IMR-90 (cell line): ENCODE results near the gene TMEM131L. TPM values are rescaled to one million over a fixed set of nuclear protein-coding genes. Genes with fewer than 3 reads are reported as not detected.

ENCODE experiments used
- ATAC-seq: fragments of 200-7000 bp; cut with Tn5 transposase; 2 replicates; pipeline ENCODE4 v1.9.1; 2020; ENCODE audit warnings: low read depth, mild to moderate bottlenecking, moderate library complexity
- BruUV-seq: library from RNA; stranded (reverse); fragments of 400-500 nt; replicated peaks from 2 replicates; lab custom pipeline; 2021; lab: Mats Ljungman, UMichigan
- CTCF ChIA-PET: fragments of 300-600 bp; formaldehyde crosslinking; extraction: SDS; loops from one replicate; lab custom pipeline; 2021; ENCODE audit warnings: antibody characterized with exemption; lab: Yijun Ruan, JAX
- POLR2A ChIA-PET: fragments of 300-600 bp; sonication (Branson Sonifier 250); formaldehyde crosslinking; loops from one replicate; lab custom pipeline; 2022; ENCODE audit warnings: antibody characterized with exemption; ENCODE audit not compliant: unreplicated experiment; lab: Charles Lee
- DNase-seq: peaks from one replicate; pipeline ENCODE4 v3.0.0; 2013
- H2AFZ ChIP-seq: replicated peaks from 2 replicates; pipeline ENCODE3; 2013; ENCODE audit warnings: low read length, mild to moderate bottlenecking; ENCODE audit not compliant: poor library complexity
- H2AK5ac ChIP-seq: 2 replicates; pipeline ENCODE4 v1.6.1; 2013; ENCODE audit warnings: low read depth, low read length, inconsistent platforms
- H2AK9ac ChIP-seq: replicated peaks from 2 replicates; pipeline ENCODE3; 2013; ENCODE audit warnings: mild to moderate bottlenecking, low read depth, low read length, moderate library complexity; ENCODE audit not compliant: poor library complexity
- H2BK120ac ChIP-seq: 2 replicates; pipeline ENCODE4 v1.6.1; 2013; ENCODE audit warnings: low read depth, low read length, inconsistent platforms
- H2BK15ac ChIP-seq: 3 replicates; pipeline ENCODE4 v1.6.1; 2013; ENCODE audit warnings: low read depth, low read length, inconsistent platforms
- H2BK20ac ChIP-seq: 2 replicates; pipeline ENCODE4 v1.6.1; 2013; ENCODE audit warnings: low read depth, mild to moderate bottlenecking, inconsistent platforms, low read length, moderate library complexity
- H2BK5ac ChIP-seq: 2 replicates; pipeline ENCODE4 v1.6.1; 2013; ENCODE audit warnings: mild to moderate bottlenecking, low read depth, low read length, inconsistent platforms; ENCODE audit not compliant: poor library complexity, severe bottlenecking
- H3K14ac ChIP-seq: replicated peaks from 2 replicates; pipeline ENCODE4 v1.6.1; 2013; ENCODE audit warnings: low read depth, low read length, inconsistent platforms
- H3K18ac ChIP-seq: 2 replicates; pipeline ENCODE4 v1.6.1; 2013; ENCODE audit warnings: low read depth, low read length, control low read depth
- H3K23ac ChIP-seq: 2 replicates; pipeline ENCODE4 v1.6.1; 2013; ENCODE audit warnings: low read depth, low read length, inconsistent platforms
- H3K27ac ChIP-seq: 2 replicates; pipeline ENCODE4 v1.5.1; 2013; ENCODE audit warnings: mild to moderate bottlenecking, control low read depth, low read length; ENCODE audit not compliant: insufficient read depth
- H3K27me3 ChIP-seq: 2 replicates; pipeline ENCODE4 v1.6.1; 2013; ENCODE audit warnings: low read length; ENCODE audit not compliant: control insufficient read depth, insufficient read depth
- H3K36me3 ChIP-seq: 2 replicates; pipeline ENCODE4 v1.6.1; 2013; ENCODE audit warnings: low read length, mixed read lengths; ENCODE audit not compliant: control insufficient read depth, insufficient read depth
- H3K4ac ChIP-seq: 2 replicates; pipeline ENCODE4 v1.6.1; 2013; ENCODE audit warnings: low read depth, low read length, inconsistent platforms
- H3K4me1 ChIP-seq: 2 replicates; pipeline ENCODE4 v1.6.1; 2013; ENCODE audit warnings: low read length, mixed read lengths; ENCODE audit not compliant: control insufficient read depth, insufficient read depth
- H3K4me2 ChIP-seq: 2 replicates; pipeline ENCODE4 v1.6.1; 2013; ENCODE audit warnings: low read depth, mild to moderate bottlenecking, control low read depth, low read length, moderate library complexity
- H3K4me3 ChIP-seq: 2 replicates; pipeline ENCODE4 v1.5.1; 2013; ENCODE audit warnings: low read depth, mild to moderate bottlenecking, control low read depth, low read length, moderate library complexity; ENCODE audit not compliant: insufficient read depth
- H3K56ac ChIP-seq: 2 replicates; pipeline ENCODE4 v1.6.1; 2013; ENCODE audit warnings: low read length, inconsistent platforms; ENCODE audit not compliant: insufficient read depth; ENCODE audit errors: extremely low read depth
- H3K79me1 ChIP-seq, 2 experiments: 2 replicates each; pipeline ENCODE4 v1.6.1; 2013; ENCODE audit warnings: low read length in 2 of 2, inconsistent platforms in 1 of 2, low read depth in 1 of 2
- H3K9ac ChIP-seq: 2 replicates; pipeline ENCODE4 v1.6.1; 2013; ENCODE audit warnings: low read depth, low read length, control low read depth
- H3K9me1 ChIP-seq: 2 replicates; pipeline ENCODE4 v1.6.1; 2013; ENCODE audit warnings: low read length, inconsistent platforms; ENCODE audit not compliant: insufficient read depth
- H3K9me3 ChIP-seq: 2 replicates; pipeline ENCODE4 v1.6.1; 2013; ENCODE audit warnings: low read length; ENCODE audit not compliant: control insufficient read depth, insufficient read depth
- H4K20me1 ChIP-seq: 2 replicates; pipeline ENCODE4 v1.6.1; 2013; ENCODE audit warnings: low read length, inconsistent platforms; ENCODE audit not compliant: insufficient read depth
- H4K5ac ChIP-seq: 2 replicates; pipeline ENCODE4 v1.6.1; 2013; ENCODE audit warnings: mild to moderate bottlenecking, low read depth, low read length, control low read depth
- H4K8ac ChIP-seq, 2 experiments: 2 replicates each; pipeline ENCODE4 v1.6.1; 2013; ENCODE audit warnings: low read depth in 2 of 2, low read length in 2 of 2, control low read depth in 1 of 2, inconsistent platforms in 1 of 2
- H4K91ac ChIP-seq: 2 replicates; pipeline ENCODE4 v1.6.1; 2013; ENCODE audit warnings: low read depth, low read length, inconsistent platforms; ENCODE audit not compliant: insufficient read depth
- BHLHE40 ChIP-seq: fragments of 150-350 bp; IDR thresholded peaks from 2 replicates; pipeline ENCODE4 v1.6.1; 2016; ENCODE audit warnings: mild to moderate bottlenecking, low read depth, low read length
- CHD1 ChIP-seq: IDR thresholded peaks from 2 replicates; pipeline ENCODE4 v1.6.1; 2012; ENCODE audit warnings: low read depth, low read length, improper control_type of control experiment
- MAFK ChIP-seq: IDR thresholded peaks from 2 replicates; pipeline ENCODE4 v1.6.1; 2012; ENCODE audit warnings: low read depth, low read length, improper control_type of control experiment
- MAZ ChIP-seq: IDR thresholded peaks from 2 replicates; pipeline ENCODE4 v1.6.1; 2012; ENCODE audit warnings: low read depth, mild to moderate bottlenecking, low read length, improper control_type of control experiment, moderate library complexity, borderline replicate concordance
- MXI1 ChIP-seq: IDR thresholded peaks from 2 replicates; pipeline ENCODE4 v1.6.1; 2012; ENCODE audit warnings: low read depth, mild to moderate bottlenecking, low read length, moderate library complexity, borderline replicate concordance
- POLR2A ChIP-seq: IDR thresholded peaks from 2 replicates; pipeline ENCODE4 v1.6.1; 2012; ENCODE audit warnings: mild to moderate bottlenecking, low read depth, low read length
- RAD21 ChIP-seq: IDR thresholded peaks from 2 replicates; pipeline ENCODE4 v1.6.1; 2012; ENCODE audit warnings: low read length, improper control_type of control experiment
- RFX5 ChIP-seq: IDR thresholded peaks from 2 replicates; pipeline ENCODE4 v1.8.0; 2012; ENCODE audit warnings: low read depth, mild to moderate bottlenecking, low read length, moderate library complexity
- WGBS, 2 experiments: methylation state at CpG; one replicate each; pipeline versions ENCODE4 v1.1.5 to v1.1.7; 2013; ENCODE audit warnings: missing lambda C conversion rate in 2 of 2; ENCODE audit not compliant: insufficient read length in 1 of 2; ENCODE audit errors: extremely low coverage in 2 of 2; 5-methylcytosine and 5-hydroxymethylcytosine counted together
- dilution Hi-C: fragments of 300-500 bp; cut with HindIII; formaldehyde crosslinking; loops from one replicate; pipeline ENCODE4 v1.14.3; 2018; ENCODE audit warnings: low sequenced_read_pairs; ENCODE audit not compliant: unreplicated experiment
- in situ Hi-C: fragments of 300-500 bp; cut with MboI; formaldehyde crosslinking; loops from 3 replicates; pipeline ENCODE4 v1.14.3; 2019; ENCODE audit warnings: low sequenced_read_pairs, inconsistent platforms, mixed read lengths
- intact Hi-C: fragments of 100-400 bp; cut with micrococcal nuclease; formaldehyde crosslinking; loops from 2 replicates; pipeline ENCODE4 v1.10.0; 2022
- polyA plus RNA-seq, 3 experiments: library from polyadenylated mRNA; depleted of rRNA; stranded (reverse); fragments of >200 nt; gene quantifications; 2 replicates each; pipeline ENCODE4 v1.2.3, GENCODE V29; 2012; ENCODE audit warnings: low replicate concordance in 1 of 3
- total RNA-seq: library from RNA; depleted of rRNA; stranded (reverse); fragments of >200 nt; gene quantifications from 2 replicates; pipeline ENCODE4 v1.2.3, GENCODE V29; 2012
- TF ChIP-seq, protein P1 (sequence below): conservative IDR thresholded peaks from 2 replicates; pipeline ENCODE4 v1.5.1; 2012; ENCODE audit warnings: mild to moderate bottlenecking, low read depth, low read length, improper control_type of control experiment
- TF ChIP-seq, protein P2 (sequence below): fragments of 150-350 bp; IDR thresholded peaks from 2 replicates; pipeline ENCODE4 v1.6.1; 2016; ENCODE audit warnings: low read depth, mild to moderate bottlenecking, low read length, moderate library complexity, borderline replicate concordance
- TF ChIP-seq, protein P3 (sequence below): fragments of 150-350 bp; IDR thresholded peaks from 2 replicates; pipeline ENCODE4 v1.6.1; 2017; ENCODE audit warnings: mild to moderate bottlenecking, antibody characterized with exemption, low read length, low read depth

TMEM131L gene
- total and polyA plus RNA-seq, 2 of the 4 experiments (the other 2 are of a cell fraction), result 8.4 to 23.8 TPM

DNA sequence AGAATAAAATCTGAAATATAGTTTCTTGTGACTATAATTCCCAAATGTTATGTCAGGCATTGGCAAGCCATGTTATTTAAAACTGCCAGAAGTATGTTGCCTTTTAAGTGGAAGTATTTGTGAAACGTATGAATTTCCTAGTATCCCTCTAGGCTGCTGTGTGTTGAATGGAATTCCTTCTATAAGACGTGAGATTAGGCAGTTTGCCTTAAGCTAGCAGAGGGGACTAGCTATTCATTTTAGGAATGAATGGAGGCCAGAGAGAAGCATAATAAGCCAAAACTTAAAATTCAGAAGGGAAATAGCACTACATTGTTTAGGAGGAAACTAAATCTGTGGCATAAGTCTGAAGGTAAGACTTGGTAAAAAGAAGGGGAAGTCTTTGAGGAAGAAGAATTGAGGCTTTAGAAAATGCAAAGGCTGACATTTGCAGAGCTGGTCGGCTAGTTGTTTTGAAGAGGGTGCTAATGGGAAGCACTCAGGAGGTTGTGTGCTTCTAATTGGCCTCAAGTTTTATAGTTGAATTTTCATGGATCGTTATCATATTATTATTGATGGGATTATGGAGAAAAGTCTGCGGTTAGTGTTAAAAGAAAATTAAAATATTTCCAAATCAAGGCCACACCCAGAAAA, 57.1 kb downstream of the TMEM131L start:
- dilution Hi-C loops, result no loop called here
- Histone ChIP-seq H3K18ac (no peak overlapping the region; the same call in 1 of the 2 replicates), H4K91ac (no peak overlapping the region), H4K5ac (peak overlapping the region; percentile 42; the same call in 1 of the 2 replicates), H2BK20ac (no peak overlapping the region), H3K9ac (no peak overlapping the region), H2BK120ac (no peak overlapping the region), H3K79me1 (peaks cover 9 to 15% of the 10 kb centered on the region in 2 experiments; a peak in 1 of 4 replicates), H3K14ac (no peak overlapping the region), H3K27ac (no peak overlapping the region), H2BK5ac (no peak overlapping the region), H2AK9ac (no peak overlapping the region), H2AFZ (no peak overlapping the region), H3K4me1 (peaks cover 6% of the 10 kb centered on the region), H3K9me3 (no peaks in the 10 kb centered on the region; the same call in 1 of the 2 replicates), H2BK15ac (no peak overlapping the region), H3K23ac (no peak overlapping the region), H3K36me3 (no peaks in the 10 kb centered on the region), H3K4ac (no peak overlapping the region), H3K9me1 (no peaks in the 10 kb centered on the region), H4K8ac (no peak overlapping the region), H3K56ac (no peak overlapping the region), H3K4me2 (peak overlapping the region; percentile 42; the same call in 1 of the 2 replicates), H4K20me1 (no peaks in the 10 kb centered on the region), H3K27me3 (no peaks in the 10 kb centered on the region), H2AK5ac (no peak overlapping the region), H3K4me3 (no peak overlapping the region)
- no peak for TF ChIP-seq BHLHE40
- no peak for TF ChIP-seq MXI1
- TF ChIP-seq MAZ, result no peak
- TF ChIP-seq RAD21, result no peak
- TF ChIP-seq, protein P1, sequence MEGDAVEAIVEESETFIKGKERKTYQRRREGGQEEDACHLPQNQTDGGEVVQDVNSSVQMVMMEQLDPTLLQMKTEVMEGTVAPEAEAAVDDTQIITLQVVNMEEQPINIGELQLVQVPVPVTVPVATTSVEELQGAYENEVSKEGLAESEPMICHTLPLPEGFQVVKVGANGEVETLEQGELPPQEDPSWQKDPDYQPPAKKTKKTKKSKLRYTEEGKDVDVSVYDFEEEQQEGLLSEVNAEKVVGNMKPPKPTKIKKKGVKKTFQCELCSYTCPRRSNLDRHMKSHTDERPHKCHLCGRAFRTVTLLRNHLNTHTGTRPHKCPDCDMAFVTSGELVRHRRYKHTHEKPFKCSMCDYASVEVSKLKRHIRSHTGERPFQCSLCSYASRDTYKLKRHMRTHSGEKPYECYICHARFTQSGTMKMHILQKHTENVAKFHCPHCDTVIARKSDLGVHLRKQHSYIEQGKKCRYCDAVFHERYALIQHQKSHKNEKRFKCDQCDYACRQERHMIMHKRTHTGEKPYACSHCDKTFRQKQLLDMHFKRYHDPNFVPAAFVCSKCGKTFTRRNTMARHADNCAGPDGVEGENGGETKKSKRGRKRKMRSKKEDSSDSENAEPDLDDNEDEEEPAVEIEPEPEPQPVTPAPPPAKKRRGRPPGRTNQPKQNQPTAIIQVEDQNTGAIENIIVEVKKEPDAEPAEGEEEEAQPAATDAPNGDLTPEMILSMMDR, result no peak
- TF ChIP-seq MAFK, result no peak
- TF ChIP-seq POLR2A, result no peak
- TF ChIP-seq, protein P2, sequence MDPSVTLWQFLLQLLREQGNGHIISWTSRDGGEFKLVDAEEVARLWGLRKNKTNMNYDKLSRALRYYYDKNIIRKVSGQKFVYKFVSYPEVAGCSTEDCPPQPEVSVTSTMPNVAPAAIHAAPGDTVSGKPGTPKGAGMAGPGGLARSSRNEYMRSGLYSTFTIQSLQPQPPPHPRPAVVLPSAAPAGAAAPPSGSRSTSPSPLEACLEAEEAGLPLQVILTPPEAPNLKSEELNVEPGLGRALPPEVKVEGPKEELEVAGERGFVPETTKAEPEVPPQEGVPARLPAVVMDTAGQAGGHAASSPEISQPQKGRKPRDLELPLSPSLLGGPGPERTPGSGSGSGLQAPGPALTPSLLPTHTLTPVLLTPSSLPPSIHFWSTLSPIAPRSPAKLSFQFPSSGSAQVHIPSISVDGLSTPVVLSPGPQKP, result no peak
- TF ChIP-seq, protein P3, sequence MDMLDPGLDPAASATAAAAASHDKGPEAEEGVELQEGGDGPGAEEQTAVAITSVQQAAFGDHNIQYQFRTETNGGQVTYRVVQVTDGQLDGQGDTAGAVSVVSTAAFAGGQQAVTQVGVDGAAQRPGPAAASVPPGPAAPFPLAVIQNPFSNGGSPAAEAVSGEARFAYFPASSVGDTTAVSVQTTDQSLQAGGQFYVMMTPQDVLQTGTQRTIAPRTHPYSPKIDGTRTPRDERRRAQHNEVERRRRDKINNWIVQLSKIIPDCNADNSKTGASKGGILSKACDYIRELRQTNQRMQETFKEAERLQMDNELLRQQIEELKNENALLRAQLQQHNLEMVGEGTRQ, result no peak
- TF ChIP-seq RFX5, result no peak
- no peak for TF ChIP-seq CHD1
- no peak for ATAC-seq
- ChIA-PET CTCF (interaction anchor here (0.9 kb wide), 1 partner anchor 11 kb away, joined by 3 read pairs; no protein-coding TSS in a partner anchor), POLR2A (no interaction called here)
- in situ Hi-C loops, result no loop called here
- BruUV-seq, result no TSS peak
- intact Hi-C loops, result no loop called here
- 40% methylated on average over 1 of the region's 5 CpGs; no CpG with 5 or more reads in 1 of the 2 experiments for WGBS, 2 experiments
- no peak for DNase-seq
